22Rv1 (cell line): ENCODE measurements around the gene COL25A1.

Source experiments
- ZFX ChIP-seq: fragments of 450-650 bp; IDR thresholded peaks from 2 replicates; pipeline ENCODE4 v1.6.1; 2017; ENCODE audit warnings: antibody characterized with exemption, borderline replicate concordance
- TF ChIP-seq, protein P1 (sequence below): fragments of 450-650 bp; IDR thresholded peaks from 2 replicates; pipeline ENCODE4 v1.5.1; 2017; ENCODE audit warnings: mild to moderate bottlenecking

- TF ChIP-seq, protein P1, sequence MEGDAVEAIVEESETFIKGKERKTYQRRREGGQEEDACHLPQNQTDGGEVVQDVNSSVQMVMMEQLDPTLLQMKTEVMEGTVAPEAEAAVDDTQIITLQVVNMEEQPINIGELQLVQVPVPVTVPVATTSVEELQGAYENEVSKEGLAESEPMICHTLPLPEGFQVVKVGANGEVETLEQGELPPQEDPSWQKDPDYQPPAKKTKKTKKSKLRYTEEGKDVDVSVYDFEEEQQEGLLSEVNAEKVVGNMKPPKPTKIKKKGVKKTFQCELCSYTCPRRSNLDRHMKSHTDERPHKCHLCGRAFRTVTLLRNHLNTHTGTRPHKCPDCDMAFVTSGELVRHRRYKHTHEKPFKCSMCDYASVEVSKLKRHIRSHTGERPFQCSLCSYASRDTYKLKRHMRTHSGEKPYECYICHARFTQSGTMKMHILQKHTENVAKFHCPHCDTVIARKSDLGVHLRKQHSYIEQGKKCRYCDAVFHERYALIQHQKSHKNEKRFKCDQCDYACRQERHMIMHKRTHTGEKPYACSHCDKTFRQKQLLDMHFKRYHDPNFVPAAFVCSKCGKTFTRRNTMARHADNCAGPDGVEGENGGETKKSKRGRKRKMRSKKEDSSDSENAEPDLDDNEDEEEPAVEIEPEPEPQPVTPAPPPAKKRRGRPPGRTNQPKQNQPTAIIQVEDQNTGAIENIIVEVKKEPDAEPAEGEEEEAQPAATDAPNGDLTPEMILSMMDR: no peak
- TF ChIP-seq ZFX: no peak
Measured at GRCh38 chr4:108943371-108943770, 359.1 kb downstream of the COL25A1 start.
